ENCODE results near the gene MCCC2.
"Not testable (repeated sequence)": the region's sequence is repeated elsewhere in the genome, so short reads cannot be mapped to it uniquely, and the experiment has no call there.

MCCC2 gene

GRCh38 chr5:71600783-71601182 is 13.6 kb downstream of the MCCC2 start:
- no peak for DNase-seq

GRCh38 chr5:71601222-71602026 is 14.3 kb downstream of the MCCC2 start:
- DNase-seq: peak; percentile 46

GRCh38 chr5:71609916-71610315 is 22.8 kb downstream of the MCCC2 start:
- not testable (repeated sequence) for DNase-seq

GRCh38 chr5:71615809-71616208 is 28.7 kb downstream of the MCCC2 start:
- DNase-seq: no peak

- no peak for DNase-seq
Measured at GRCh38 chr5:71620630-71621029, 33.5 kb downstream of the MCCC2 start.

GRCh38 chr5:71621268-71621667 is 34.1 kb downstream of the MCCC2 start:
- no peak for DNase-seq

- no peak for DNase-seq
Measured at GRCh38 chr5:71621741-71622140, 34.6 kb downstream of the MCCC2 start.

GRCh38 chr5:71623221-71623794 is 36.2 kb downstream of the MCCC2 start:
- DNase-seq: no peak

GRCh38 chr5:71629950-71630349 is 42.8 kb downstream of the MCCC2 start:
- no peak for DNase-seq

GRCh38 chr5:71631070-71631469 is 43.9 kb downstream of the MCCC2 start:
- no peak for DNase-seq

GRCh38 chr5:71632168-71632567 is 45.0 kb downstream of the MCCC2 start:
- no peak for DNase-seq

- no peak for DNase-seq
Measured at GRCh38 chr5:71633255-71634155, 46.4 kb downstream of the MCCC2 start.

- DNase-seq: no peak
Measured at GRCh38 chr5:71637133-71637532, 50.0 kb downstream of the MCCC2 start.

- DNase-seq: no peak
Measured at GRCh38 chr5:71640408-71640807, 53.3 kb downstream of the MCCC2 start.

GRCh38 chr5:71645030-71645429 is 57.9 kb downstream of the MCCC2 start:
- no peak for DNase-seq

- DNase-seq: not testable (repeated sequence)
Measured at GRCh38 chr5:71650940-71651339, 63.8 kb downstream of the MCCC2 start.

GRCh38 chr5:71651579-71651978 is 64.4 kb downstream of the MCCC2 start:
- DNase-seq: no peak

GRCh38 chr5:71652349-71652748 is 65.2 kb downstream of the MCCC2 start:
- DNase-seq: no peak

GRCh38 chr5:71652803-71653543 is 65.8 kb downstream of the MCCC2 start:
- DNase-seq: no peak

- DNase-seq: no peak
Measured at GRCh38 chr5:71658916-71659662, 71.9 kb downstream of the MCCC2 start.

GRCh38 chr5:71662381-71662780 is 75.2 kb downstream of the MCCC2 start:
- no peak for DNase-seq

Data from suppressor macrophage treated with lipopolysaccharide for 4 hours (primary cell).